HG03439 (cell line): ENCODE results near the gene GJC2.
"Not testable (repeated sequence)": the region's sequence is repeated elsewhere in the genome, so short reads cannot be mapped to it uniquely, and the experiment has no call there.

Experiments
- ATAC-seq: cut with Tn5 transposase; IDR thresholded peaks from one replicate; pipeline ENCODE4 v1.9.1; 2021; ENCODE audit warnings: mild to moderate bottlenecking, moderate library complexity; ENCODE audit not compliant: unreplicated experiment

Gene GJC2

DNA sequence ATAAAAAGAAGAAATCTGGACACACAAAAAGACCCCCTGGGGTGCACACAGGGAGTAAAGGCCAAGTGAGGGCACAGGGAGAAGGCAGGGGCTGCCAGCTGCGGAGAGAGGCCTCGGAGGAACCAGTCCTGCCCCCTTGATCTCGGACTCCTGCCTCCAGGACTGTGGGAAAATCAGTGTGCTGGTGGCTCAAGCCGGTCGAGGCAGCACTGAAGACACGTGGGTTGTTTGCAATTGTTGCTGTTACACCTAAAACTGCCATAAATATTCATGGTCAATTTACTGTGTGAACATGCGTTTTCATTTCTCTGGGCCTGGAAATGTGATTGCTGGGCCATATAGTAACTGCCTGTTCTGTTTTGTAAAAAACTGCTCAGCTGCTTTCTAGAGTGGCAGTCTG, 34.4 kb downstream of the GJC2 start:
- no peak for ATAC-seq

- ATAC-seq = no peak
Measured at GRCh38 chr1:228185641-228185965, 35.9 kb downstream of the GJC2 start.

- not testable (repeated sequence) for ATAC-seq
Measured at GRCh38 chr1:228188249-228188648, 38.5 kb downstream of the GJC2 start.

GRCh38 chr1:228190182-228190581, 40.5 kb downstream of the GJC2 start:
- ATAC-seq = no peak

DNA sequence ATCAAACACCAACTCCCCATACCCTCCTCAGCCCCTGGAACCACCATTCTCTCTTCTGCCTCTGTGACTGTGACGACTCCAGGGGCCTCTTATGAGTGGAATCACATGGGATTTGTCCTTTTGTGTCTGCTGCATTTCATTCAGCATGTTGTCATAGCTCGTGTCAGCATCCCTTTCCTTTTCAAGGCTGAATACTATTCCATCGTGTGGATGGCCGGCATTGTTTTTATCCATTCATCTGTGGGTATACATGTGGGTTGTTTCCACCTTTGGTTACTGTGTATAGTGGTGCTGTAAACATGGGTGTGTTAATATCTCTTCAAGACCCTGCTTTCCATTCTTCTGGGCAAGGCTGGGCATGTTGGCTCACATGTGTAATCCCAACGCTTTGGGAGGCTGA, 41.0 kb downstream of the GJC2 start:
- ATAC-seq = no peak

DNA sequence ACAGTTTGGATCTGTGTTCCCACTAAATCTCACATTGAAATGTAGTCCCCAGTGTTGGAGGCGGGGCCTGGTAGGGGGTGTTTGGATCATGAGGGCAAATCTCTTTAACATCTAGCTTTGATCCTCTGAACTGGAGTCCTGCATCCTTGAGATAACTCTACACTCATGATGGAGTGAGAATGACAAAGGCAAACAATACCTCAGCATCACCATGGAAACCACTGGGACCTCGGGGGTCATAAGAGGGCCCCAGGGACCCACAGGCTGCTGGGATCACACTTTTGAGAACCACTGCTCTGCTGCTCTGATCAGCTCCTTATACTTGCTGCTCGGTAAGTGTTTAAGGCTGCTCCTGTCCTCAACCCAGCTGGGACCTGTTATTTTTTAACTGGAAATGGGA, 44.7 kb downstream of the GJC2 start:
- no peak for ATAC-seq

DNA sequence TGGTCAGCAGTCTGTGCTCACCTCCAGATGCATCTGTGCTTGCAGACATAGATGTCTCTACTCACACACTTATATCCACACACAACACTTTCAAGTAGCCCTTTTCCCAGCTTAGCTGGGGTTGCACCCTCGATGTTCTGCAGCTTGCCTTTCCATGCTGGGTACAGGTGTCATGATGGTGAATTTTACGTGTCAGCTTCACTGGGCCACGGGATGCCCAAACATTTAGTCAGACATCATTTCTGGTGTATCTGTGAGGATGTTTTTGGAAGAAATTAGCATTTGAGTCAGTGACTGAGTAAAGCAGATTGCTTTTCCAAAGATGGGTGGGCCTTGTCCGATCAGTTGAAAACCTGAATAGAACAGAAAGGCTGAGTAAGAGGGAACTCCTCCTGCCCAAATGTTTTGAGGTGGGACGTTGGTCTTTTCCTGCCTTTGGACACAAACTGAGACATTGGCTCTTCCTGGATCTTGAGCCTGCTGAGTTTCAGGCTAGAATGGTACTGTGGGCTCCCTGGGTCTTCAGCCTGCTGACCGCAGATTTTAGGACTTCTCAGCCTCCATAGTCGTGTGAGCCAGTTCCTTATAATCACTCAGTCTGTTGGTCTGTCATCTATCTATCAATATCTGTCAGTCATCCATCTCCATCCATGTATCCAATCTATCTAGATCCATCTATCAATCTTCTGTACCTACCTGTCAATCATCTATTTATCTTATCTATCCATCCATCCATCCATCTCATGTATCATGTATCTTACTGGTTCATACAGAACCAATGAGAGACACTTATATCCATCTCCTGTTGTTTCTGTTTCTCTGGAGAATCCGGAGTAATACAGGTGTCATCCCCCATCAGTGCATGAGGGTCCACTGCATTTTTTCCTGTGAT, 45.4 kb downstream of the GJC2 start:
- ATAC-seq = no peak

DNA sequence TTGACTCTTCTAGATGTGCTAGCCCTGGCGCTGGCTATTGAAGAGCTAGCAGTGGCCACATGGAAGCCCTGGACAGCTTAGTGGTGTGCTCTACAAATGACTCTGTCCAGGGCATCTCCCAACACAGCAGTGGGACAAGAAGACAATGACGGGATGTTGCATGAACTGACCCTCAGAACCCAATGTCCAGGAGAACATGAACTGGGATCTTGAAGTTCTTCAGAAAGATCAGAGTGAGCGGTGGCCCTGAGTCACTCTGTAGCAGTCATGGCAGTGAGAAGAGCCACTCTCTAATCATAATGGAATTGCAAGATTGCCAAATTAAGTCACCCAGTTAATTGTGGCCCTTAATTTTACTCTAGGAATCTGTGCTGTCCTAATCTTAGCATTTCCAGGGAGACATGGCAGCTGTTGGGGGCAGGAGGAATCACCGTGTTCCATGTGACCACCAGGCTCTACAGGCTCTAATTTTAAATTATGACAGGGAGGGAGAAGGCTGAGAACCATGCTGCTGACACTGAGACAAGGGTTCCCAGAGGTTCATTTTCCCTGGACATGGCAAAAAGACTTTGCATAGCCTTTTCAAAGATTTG, 47.9 kb downstream of the GJC2 start:
- ATAC-seq = no peak

GRCh38 chr1:228198977-228199590, 49.4 kb downstream of the GJC2 start:
- no peak for ATAC-seq

DNA sequence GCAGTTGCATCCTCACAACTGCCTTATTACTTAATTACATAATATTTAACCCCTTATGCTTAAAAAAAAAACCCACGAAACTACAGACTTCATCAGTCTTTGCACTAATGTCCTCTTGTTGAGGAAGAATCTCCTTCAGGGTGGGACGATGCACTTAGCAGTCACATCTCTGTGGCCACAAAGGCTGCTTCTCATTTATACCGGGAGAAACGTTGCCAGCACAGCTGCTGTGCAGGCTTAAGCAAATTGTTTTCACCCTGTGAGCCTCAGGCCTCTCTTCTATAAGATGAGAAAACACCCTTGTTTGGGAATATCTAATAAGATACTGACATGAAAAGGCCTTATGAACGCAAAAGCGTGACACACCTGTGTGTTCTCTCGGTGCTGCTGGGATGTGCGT, 55.2 kb downstream of the GJC2 start:
- ATAC-seq = no peak

GRCh38 chr1:228205526-228206436, 56.1 kb downstream of the GJC2 start:
- no peak for ATAC-seq

DNA sequence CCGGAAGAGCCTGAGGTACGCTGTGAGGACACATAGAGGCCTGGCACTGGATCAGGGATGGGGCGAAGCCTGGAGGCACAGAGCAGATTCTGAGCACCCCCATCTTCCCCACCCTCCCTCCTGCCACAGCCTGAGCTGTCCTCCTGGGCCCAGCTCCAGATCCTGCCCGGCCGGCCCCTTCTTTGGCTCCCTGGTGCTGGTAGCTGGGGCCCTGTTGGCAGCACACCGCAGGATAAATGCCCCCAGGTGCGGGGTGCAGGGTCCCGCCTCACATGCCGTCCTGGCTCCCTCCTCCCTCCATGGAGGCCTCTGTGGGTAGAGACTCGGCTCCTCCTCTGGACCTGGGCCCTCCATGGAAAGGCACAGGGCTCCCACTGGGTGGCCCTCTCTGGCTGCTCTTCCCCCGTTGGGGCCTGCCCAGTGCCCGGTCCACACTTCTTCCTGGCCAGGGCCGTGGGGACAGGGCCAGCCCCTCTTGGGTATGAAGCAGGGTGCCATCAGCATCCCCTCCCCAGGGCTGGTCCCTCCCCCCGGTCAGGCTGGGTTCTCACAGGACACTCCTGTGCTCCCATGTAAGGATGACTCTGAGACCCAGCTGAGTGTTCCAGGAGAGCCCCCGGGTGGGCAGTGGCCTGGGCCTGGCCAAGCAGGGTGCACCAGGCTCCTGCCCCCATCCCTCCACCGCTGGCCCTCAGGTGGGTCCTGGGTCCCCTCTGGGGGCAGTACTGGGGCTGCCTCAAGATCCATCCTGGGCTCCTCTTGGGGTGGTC, 57.0 kb downstream of the GJC2 start:
- no peak for ATAC-seq

DNA sequence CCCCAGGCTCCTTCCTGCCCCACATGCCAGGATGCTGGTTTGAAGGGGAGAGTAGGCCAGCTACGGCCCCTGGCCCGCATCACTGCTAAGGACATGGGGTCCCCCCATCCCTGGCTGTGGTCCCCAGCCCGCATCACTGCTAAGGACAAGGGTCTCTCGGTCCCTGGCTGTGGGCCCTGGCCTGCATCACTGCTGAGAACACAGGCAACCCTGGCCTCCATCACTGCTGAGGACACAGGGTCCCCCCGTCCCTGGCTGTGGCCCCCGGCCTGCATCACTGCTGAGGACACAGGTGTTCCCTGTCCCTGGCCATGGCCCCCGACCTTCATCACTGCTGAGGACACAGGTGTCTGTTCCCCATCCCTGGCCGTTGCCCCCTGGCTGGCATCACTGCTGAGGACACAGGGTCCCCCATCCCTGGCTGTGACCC, 57.7 kb downstream of the GJC2 start:
- ATAC-seq = no peak

- no peak for ATAC-seq
Measured at GRCh38 chr1:228207851-228208821, 58.4 kb downstream of the GJC2 start, which contains the start of gene OBSCN. TSS of gene OBSCN (plus strand) at chr1:228208044. CDS start at chr1:228211784, 3,740 bp downstream.

DNA sequence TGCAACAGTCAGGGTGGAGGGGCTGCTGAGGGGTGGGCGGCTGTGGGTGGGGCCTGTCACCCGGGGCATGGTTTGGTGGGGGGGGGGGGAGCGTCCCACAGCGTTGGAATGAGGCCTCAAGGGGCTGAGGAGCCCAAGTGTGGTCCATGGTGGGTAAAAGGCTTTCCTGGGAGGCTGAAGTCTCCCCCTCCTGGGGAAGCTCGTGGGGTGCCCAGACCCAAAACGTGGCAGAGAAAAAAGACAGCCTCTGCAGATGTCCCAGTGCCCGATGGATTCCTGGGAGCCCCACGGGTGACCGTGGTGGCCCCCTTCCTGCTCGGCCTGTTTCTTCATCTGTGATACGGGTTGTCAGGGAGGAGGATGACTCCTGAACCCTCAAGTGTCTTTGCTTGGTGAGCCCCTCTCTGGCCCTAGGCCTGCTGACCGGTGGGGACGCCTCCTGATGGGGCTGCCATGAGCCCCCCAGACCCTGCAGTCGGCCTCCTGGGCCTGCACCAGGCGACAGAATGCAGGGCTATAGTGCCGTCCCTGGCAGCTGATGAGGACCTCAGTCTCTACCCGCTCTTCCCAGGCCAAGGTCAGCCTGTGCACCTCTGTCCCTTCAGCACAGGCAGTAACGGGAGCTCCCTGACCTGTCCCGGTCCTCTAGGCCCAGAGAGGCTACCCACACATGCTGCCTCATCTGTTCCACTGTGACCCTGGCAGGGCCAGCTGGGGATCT, 59.3 kb downstream of the GJC2 start:
- no peak for ATAC-seq
